GM21717 (cell line): Measurements from ENCODE around the gene MYH6.
"Not testable (repeated sequence)": the region's sequence is repeated elsewhere in the genome, so short reads cannot be mapped to it uniquely, and the experiment has no call there.

ENCODE experiments used
- ATAC-seq: cut with Tn5 transposase; IDR thresholded peaks from one replicate; pipeline ENCODE4 v1.9.1; 2021; ENCODE audit warnings: mild to moderate bottlenecking, moderate library complexity; ENCODE audit not compliant: unreplicated experiment

The MYH6 gene

GRCh38 chr14:23399591-23399990 lies 8.5 kb downstream of the MYH6 start:
- no peak for ATAC-seq

- no peak for ATAC-seq
Observed at GRCh38 chr14:23399136-23399535, 8.9 kb downstream of the MYH6 start.

- no peak for ATAC-seq
Observed at GRCh38 chr14:23398348-23398747, 9.7 kb downstream of the MYH6 start.

GRCh38 chr14:23396781-23397407 lies 11.2 kb downstream of the MYH6 start:
- ATAC-seq, result no peak

- ATAC-seq, result no peak
Observed at GRCh38 chr14:23396126-23396525, 11.9 kb downstream of the MYH6 start.

GRCh38 chr14:23392613-23393012 lies 15.5 kb downstream of the MYH6 start:
- ATAC-seq, result no peak

GRCh38 chr14:23389871-23390270 lies 18.2 kb downstream of the MYH6 start:
- ATAC-seq, result not testable (repeated sequence)

GRCh38 chr14:23389396-23389795 lies 18.7 kb downstream of the MYH6 start:
- ATAC-seq, result no peak

GRCh38 chr14:23388996-23389395 lies 19.1 kb downstream of the MYH6 start:
- ATAC-seq, result no peak

GRCh38 chr14:23387916-23388882 lies 19.9 kb downstream of the MYH6 start:
- ATAC-seq, result no peak

GRCh38 chr14:23386999-23387398 lies 21.1 kb downstream of the MYH6 start:
- no peak for ATAC-seq

- ATAC-seq, result not testable (repeated sequence)
Observed at GRCh38 chr14:23386266-23386657, 21.8 kb downstream of the MYH6 start.

GRCh38 chr14:23385642-23386265 lies 22.3 kb downstream of the MYH6 start:
- no peak for ATAC-seq

GRCh38 chr14:23385244-23385641 lies 22.8 kb downstream of the MYH6 start:
- ATAC-seq, result no peak

GRCh38 chr14:23384364-23385080 lies 23.6 kb downstream of the MYH6 start:
- no peak for ATAC-seq

- no peak for ATAC-seq
Observed at GRCh38 chr14:23382731-23383440, 25.2 kb downstream of the MYH6 start.

GRCh38 chr14:23382276-23382675 lies 25.8 kb downstream of the MYH6 start:
- ATAC-seq, result no peak

GRCh38 chr14:23381871-23382270 lies 26.2 kb downstream of the MYH6 start:
- no peak for ATAC-seq

- no peak for ATAC-seq
Observed at GRCh38 chr14:23380976-23381375, 27.1 kb downstream of the MYH6 start.

GRCh38 chr14:23380197-23380914 lies 27.7 kb downstream of the MYH6 start:
- no peak for ATAC-seq
